ENCODE measurements around the gene ATP8B4. TPM values are rescaled to one million over a fixed set of nuclear protein-coding genes. Genes with fewer than 3 reads are reported as not detected.
A peak's percentile ranks its signal among the peaks of the same experiment; 100 is the strongest.
"Not testable (repeated sequence)": the region's sequence is repeated elsewhere in the genome, so short reads cannot be mapped to it uniquely, and the experiment has no call there.

The ATP8B4 gene, protein sequence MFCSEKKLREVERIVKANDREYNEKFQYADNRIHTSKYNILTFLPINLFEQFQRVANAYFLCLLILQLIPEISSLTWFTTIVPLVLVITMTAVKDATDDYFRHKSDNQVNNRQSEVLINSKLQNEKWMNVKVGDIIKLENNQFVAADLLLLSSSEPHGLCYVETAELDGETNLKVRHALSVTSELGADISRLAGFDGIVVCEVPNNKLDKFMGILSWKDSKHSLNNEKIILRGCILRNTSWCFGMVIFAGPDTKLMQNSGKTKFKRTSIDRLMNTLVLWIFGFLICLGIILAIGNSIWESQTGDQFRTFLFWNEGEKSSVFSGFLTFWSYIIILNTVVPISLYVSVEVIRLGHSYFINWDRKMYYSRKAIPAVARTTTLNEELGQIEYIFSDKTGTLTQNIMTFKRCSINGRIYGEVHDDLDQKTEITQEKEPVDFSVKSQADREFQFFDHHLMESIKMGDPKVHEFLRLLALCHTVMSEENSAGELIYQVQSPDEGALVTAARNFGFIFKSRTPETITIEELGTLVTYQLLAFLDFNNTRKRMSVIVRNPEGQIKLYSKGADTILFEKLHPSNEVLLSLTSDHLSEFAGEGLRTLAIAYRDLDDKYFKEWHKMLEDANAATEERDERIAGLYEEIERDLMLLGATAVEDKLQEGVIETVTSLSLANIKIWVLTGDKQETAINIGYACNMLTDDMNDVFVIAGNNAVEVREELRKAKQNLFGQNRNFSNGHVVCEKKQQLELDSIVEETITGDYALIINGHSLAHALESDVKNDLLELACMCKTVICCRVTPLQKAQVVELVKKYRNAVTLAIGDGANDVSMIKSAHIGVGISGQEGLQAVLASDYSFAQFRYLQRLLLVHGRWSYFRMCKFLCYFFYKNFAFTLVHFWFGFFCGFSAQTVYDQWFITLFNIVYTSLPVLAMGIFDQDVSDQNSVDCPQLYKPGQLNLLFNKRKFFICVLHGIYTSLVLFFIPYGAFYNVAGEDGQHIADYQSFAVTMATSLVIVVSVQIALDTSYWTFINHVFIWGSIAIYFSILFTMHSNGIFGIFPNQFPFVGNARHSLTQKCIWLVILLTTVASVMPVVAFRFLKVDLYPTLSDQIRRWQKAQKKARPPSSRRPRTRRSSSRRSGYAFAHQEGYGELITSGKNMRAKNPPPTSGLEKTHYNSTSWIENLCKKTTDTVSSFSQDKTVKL
- 1 to 10 TPM; 2.9 to 3.5 (median 3.1) TPM for polyA plus RNA-seq (ENCODE audit: insufficient read length in 4 of 4)

DNA sequence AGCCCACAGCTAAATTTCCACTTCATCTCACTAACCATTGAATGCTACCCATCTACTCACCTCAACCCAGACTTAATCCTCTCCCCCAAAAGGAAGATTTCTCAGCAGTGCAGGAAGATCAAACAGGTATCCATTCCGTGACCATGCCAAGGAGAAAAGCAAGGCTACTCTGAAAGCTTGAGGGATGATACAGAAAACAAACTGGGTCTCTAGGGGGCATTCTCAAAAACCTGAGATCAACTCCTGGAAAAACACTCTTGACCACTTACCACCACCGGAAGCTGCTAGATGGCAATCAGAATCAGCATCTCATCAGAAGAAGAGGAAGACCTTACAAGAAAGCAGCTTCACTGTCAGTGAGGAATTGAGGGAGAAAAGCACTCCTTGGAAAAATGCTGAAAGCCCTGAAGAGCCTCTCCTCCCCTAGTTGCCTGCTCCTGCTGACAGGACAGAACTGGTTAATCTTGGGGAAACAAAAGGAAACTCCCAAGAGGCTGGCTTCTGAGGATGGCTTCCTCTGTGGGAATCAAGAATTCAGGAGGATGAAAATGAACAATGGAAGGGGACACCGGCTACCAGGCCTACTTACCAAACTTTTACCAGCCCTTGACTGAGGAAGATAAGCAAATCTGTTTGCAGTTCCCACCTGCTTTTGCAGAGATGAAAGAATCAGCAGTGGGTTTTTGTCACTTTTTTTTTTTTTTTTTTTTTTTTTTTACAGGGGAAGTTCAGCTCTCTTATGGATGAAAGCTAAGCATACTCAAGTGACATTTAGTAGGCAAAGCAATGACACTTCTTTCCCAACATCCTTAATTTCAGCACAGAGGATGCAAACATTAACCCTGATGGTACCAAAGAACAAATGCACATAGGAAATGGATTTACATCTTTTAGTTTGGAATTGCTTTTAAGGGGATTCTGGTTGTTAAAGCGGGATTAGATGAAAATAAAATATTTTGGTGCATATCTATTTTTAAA, at the start of gene ATP8B4:
Gene ATP8B4, minus strand, starts transcription at position 171 of the 978 bp plus-strand sequence. CDS start 12,267 bp downstream, outside the sequence.
- no peak for DNase-seq (ENCODE audit: low read depth in 4 of 4, low spot score in 2 of 4)

DNA sequence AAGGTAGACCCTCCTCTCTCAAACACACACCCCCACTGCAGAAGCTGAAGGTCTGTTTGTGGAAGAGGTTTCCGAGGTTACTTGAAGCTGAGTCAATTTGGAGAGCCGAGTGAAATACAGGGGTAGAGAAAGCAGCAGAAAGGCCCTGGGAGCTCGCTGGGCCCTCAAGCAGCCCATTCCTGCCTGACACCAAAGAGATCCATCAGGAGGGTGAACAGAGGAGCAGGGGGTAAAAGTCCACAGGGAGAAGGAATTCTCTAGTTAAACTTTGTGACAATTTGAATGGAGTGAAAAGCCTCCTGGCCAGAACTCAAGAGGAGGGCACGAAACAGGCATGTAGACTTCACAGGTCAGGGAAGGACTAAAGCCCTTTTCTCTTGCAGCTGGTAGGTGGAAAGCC, 49.3 kb upstream of the ATP8B4 start:
- DNase-seq (ENCODE audit: low read depth in 4 of 4, low spot score in 2 of 4), result no peak

DNA sequence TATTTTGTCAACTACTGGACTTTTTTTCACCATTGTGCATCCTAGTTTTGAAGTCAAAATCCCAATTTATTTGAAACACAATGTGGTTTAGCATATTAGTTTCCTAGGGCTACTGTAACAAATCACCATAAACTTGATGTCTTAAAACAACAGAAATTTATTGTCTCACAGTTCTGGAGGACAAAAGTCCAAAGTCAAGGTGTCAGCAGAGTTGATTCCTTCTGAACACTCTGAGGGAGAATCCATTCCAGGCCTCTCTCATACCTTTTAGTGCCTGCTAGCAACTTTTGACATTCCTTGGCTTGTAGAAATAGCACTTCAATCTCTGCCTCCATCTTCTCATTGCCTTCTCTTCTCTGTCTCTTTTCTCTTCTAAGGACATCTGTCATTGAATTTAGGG, 48.1 kb upstream of the ATP8B4 start:
- DNase-seq (ENCODE audit: low read depth in 4 of 4, low spot score in 2 of 4), result no peak

DNA sequence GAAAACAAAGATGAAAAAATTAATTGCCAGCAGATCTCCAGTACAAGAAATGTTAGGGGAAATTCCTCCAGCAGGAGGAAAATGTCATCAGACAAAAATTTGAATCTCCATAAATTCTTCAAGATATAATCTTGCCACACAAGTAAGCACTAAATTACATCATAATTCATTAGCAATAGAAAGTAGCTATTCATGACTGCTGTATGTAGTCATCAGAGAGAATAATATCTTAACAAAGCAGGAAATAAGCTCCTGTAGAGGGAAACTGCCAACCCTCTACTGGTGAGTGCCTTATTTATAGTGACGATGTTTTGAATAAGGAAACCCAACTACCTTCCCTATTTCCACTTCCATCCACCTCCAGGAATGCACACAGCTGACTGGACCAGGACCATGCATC, 47.2 kb upstream of the ATP8B4 start:
- no peak for DNase-seq (ENCODE audit: low read depth in 4 of 4, low spot score in 2 of 4)

DNA sequence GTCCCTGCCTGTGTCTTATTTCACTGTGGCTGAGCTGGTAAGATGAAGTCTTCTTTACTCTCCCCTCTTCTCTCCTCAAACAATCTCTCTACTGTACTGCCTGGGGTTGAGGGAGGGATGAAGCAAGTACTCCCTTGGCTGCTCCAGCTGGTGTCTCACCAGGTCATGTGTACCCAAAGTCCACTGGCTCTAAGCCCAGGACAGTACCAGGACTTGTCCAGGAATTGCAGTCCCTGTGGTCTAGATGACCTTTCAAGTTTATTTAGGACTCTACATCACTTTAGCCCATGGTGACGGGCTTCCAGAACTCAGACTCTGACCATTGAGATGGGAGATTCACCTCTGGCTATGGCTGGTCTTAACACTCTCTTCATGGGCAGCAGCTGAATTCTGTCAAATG, 45.4 kb upstream of the ATP8B4 start:
- DNase-seq (ENCODE audit: low read depth in 4 of 4, low spot score in 2 of 4), result no peak

DNA sequence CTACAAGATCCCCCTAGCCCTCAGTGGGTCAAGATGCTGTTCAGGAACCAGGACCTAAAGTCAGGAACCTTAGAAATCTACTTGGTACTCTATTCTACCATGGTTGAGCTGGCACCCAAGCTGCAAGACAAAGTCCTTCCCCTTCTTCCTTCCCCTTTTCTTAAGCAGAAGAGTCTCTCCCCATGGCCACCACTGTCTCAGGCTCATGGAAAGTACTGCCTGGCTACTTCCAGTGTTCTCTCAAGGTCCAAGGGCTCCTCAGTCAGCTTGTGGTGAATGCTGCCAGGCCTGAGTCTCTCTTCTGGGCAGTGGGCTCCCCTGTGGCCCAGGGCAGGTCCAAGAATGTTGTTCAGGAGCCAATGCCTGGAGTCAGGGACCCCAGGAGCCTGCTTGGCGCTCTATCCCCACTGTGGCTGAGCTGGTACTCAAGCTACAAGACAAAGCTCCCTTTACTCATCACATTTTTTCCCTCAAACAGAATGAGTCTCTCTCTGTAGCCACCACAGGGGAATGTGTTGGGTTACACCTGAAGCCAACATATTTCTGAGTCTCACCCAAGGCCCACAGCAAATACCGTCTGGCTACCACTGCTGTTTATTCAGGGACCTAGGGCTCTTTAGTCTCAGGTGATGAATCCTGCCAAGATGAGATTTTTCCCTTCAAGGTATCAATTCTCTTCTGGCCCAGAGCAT, 44.8 kb upstream of the ATP8B4 start:
- DNase-seq (ENCODE audit: low read depth in 4 of 4, low spot score in 2 of 4), result no peak

DNA sequence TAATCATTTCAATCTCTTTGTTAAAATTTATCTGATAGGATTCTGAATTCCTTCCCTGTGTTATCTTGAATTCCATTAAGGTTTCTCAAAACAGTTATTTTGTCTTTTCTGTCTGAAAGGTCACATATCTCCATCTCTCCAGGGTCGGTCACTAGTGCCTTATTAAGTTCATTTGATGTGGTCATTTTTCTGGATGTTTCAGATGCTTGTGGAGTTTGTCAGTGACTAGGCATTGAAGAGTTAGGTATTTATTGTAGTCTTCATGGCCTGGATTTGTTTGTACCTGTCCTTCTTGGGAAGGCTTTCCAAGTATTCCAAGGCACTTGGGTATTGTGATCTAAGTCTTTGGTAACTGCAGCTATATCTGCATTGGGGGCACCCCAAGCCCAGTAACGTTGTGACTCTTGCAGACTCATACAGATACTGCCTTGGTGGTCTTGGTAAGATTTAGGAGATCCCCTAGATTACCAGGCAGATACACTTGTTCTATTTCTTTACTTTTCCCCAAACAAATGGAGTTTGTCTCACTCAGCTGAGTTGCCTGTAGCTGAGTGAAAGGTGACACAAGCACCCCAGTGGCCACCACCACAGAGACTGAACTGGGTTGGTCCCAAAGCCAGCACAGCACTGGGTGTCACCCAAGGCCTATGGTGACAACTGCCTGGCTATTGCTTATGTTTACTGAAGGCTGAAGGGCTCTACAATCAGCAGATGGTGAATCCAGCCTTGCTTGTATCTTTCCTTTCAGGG, 44.1 kb upstream of the ATP8B4 start:
- no peak for DNase-seq (ENCODE audit: low read depth in 4 of 4, low spot score in 2 of 4)

DNA sequence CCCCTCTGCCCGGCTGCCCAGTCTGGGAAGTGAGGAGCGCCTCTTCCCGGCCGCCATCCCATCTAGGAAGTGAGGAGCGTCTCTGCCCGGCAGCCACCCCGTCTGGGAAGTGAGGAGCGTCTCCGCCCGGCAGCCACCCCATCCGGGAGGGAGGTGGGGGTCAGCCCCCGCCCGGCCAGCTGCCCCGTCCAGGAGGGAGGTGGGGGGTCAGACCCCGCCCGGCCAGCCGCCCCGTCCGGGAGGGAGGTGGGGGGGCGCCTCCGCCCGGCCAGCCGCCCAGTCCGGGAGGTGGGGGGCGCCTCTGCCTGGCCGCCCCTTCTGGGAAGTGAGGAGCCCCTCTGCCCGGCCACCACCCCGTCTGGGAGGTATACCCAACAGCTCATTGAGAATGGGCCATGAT, 39.2 kb upstream of the ATP8B4 start:
- not testable (repeated sequence) for DNase-seq (ENCODE audit: low read depth in 4 of 4, low spot score in 2 of 4)

DNA sequence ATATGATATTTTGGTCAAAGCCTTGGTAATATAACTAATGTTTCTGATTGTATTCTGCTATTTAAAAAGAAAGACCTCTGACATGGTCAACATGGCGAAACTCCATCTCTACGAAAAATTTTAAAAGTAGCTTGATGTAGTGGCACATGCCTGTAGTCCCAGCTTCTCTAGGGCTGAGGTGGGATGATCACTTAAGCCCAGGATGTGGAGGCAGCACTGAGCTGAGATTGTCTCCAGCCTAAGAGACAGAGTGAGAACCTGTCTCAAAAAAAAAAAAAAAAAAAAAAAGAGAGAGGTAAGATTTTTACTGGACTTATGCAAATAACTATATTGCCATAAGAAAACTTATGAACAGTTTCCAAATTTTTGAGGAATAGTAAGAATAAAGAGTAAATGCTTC, 32.4 kb upstream of the ATP8B4 start:
- no peak for DNase-seq (ENCODE audit: low read depth in 4 of 4, low spot score in 2 of 4)

DNA sequence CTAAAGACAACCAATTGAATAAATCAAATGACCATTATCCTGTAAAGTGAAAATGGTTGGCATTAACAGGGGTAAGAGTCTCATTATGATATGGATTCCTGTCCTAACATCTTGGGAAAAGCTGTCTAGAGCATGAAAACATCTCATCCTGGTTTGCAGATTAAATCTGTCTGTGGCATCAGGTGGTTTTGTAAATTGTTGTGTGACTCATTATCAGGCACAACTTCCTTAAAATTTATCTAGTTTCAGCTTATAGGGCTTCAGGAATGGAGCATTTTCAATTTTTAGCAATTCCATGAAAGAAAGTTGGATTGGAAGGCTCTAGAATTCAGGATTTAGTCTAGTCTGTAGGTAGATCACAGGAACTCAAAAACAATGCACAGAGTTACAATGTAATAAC, 31.8 kb upstream of the ATP8B4 start:
- DNase-seq (ENCODE audit: low read depth in 4 of 4, low spot score in 2 of 4), result no peak

DNA sequence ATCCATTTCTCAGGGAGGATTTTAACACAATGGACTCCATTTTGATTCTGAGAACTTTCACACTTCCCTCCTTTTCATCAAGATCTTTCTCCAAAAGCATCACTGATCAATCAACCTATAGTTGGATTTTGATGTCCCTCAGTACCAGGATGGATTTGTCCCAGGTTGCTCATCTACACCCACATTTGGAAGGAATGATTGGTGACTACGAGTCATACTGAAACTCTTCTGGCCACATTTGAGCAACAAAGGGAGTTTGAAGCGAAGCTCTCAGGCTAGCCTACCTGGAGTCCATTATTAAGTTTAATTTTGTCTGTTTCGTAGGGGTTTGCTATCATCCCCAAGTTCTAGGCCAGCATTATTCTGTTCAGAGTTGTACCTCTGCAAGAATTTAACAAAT, 31.3 kb upstream of the ATP8B4 start:
- no peak for DNase-seq (ENCODE audit: low read depth in 4 of 4, low spot score in 2 of 4)

DNA sequence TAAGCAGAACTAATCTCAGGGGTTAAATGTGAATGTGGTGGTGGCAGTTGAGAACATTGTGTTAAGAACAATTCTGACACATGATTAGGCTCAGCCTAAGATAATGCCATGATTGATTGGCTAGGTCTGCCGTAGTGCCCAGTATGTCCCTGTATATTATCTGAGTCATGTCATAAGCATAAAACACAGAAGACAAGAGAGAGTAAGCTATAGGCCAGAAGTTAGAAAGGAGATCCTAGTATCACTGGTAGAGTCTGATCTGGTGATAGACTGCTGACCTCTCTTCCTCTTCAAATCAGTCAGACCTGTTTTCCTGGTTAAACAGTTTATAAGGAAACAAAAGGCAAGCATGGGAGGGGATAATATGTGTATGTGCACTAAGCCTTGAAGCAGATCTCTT, 30.1 kb upstream of the ATP8B4 start:
- DNase-seq (ENCODE audit: low read depth in 4 of 4, low spot score in 2 of 4), result no peak

DNA sequence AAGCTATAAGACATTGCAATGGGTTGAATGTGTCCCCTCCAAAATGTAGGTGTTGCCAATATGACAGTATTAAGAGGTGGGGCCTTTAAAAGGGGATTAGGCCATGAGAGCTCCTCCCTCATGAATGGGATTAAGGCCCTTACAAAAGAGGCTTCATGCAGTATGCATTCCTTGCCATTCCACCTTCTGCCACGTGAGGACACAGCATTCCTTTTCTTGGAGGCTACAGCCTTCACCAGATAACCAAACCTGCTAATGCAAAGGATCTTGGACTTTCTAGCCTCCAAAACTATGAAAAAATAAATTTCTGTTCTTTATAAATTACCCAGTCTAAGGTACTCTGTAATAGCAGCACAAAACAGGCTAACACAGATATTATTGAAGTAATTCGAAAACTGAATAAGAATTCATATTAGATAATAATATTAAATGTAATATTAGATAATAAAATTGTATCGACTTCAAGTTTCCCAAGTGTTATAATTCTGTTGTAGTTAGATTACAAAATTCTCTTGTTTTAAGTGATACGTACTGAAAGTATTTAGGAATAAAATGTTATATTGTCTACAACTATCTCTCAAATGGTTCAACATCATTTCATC, 29.4 kb upstream of the ATP8B4 start:
- DNase-seq (ENCODE audit: low read depth in 4 of 4, low spot score in 2 of 4), result peak in 1 of 4 donors; percentile 33

DNA sequence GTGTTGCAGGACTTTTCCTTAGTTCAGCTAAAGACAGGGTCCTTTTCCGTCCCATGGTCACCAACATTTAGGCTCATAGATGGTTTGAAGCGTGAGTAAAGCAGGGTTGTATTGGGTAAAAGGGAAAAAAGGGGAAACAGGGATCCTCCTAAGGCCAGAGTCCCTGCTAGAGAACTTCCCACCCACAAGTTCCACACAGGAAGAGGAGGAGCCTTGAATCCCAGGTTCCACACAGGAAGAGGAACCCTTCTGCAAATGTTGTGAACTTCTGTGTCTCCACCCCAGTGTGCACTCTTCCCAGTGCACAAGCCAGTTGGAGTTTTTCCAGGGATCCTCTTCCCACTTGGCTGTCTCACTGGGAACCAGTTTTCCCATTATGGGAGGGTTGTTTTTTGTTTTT, 27.6 kb upstream of the ATP8B4 start:
- DNase-seq (ENCODE audit: low read depth in 4 of 4, low spot score in 2 of 4), result no peak

DNA sequence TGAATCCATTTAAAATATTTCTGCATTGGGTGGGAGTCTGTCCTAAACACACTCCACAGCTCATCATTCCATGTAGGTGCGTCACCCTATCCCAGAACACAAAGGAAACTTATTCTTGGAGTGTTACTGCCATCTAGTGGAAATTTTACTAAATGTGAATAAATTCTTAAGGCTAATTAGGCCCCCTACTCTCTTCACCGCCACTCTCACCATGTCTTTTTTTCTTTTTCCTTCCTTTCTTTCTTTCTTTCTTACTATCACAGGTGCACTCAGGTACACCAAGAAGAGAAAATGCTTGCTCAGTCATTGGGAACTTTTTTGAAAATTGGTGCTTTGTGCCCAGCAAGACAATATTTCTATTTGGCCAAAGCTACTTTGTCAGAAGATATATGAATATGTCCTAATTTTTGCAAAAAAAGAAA, 26.4 kb upstream of the ATP8B4 start:
- peak; percentile 41 to 82 (median 58) for DNase-seq (ENCODE audit: low read depth in 4 of 4, low spot score in 2 of 4)

DNA sequence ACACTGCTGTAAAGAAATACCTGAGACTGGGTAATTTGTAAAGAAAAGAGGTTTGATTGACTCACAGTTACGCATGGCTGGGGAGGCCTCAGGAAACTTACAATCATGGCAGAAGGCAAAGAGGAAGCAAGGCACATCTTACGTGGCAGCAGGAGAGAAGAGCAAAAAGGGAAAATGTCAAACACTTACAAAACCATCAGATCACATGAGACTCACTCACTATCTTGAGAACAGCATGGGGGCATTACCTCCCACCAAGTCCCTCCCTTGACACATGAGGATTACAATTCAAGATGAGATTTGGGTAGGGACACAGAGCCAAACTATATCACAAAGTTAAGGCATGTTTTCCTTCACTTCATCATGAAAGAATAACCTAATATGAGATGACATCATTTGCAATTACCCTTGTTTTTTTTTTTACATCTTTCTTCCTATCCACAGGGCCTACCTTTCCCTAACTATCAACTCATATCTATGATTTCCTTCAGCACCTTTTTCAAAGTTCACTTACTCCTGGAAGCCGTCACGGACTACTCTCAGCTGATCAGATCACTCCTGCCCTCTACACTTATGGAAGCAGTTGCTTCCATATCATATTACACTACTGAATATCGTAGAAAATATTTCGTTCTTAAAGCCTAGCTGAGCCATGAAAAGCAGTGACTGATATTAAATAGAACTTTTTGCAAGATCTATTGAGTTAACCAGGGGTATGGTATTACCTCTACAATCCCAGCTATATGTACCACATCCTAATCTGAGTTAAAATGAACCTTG, 25.5 kb upstream of the ATP8B4 start:
- no peak for DNase-seq (ENCODE audit: low read depth in 4 of 4, low spot score in 2 of 4)

DNA sequence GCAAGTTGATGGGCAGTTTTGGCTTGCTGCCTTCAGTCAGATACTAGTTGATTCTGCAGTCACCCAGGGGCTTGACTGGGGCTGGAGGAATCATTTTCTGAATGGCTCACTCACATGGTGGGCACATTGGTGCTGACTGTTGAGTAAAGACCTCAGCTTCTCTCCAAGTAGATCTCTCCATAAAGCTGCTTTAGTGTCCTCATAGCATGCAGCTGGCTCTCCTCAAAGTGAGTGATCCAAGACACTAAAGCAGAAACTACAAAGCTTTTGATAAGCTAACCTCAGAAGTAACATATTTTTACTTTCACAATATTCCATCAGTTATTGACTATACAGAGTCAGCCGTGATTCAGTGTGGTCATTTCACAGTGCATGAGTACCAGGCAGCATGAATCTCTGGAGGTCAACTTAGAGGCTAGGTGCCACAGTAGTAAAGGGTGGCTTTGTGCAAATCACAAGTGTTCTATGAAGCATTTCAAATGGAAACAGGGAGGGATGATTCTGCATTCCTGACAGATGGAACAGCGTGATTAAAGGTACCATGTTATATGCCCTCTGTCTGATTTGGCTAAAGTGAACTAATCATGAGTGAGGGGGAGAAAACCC, 24.3 kb upstream of the ATP8B4 start:
- DNase-seq (ENCODE audit: low read depth in 4 of 4, low spot score in 2 of 4), result no peak

Measured in left renal cortex interstitium (tissue), 4 donors.